HL-60/S4 treated with retinoic acid at 250 ng/mL for 4 days and 3 days (cell line): ENCODE results near the gene CBFA2T3.

Source experiments
- in situ Hi-C: fragments of 300-500 bp; cut with MboI; formaldehyde crosslinking; loops from 2 replicates; pipeline ENCODE4 v1.7.0; 2022; ENCODE audit warnings: low sequenced_read_pairs

CBFA2T3 gene

DNA sequence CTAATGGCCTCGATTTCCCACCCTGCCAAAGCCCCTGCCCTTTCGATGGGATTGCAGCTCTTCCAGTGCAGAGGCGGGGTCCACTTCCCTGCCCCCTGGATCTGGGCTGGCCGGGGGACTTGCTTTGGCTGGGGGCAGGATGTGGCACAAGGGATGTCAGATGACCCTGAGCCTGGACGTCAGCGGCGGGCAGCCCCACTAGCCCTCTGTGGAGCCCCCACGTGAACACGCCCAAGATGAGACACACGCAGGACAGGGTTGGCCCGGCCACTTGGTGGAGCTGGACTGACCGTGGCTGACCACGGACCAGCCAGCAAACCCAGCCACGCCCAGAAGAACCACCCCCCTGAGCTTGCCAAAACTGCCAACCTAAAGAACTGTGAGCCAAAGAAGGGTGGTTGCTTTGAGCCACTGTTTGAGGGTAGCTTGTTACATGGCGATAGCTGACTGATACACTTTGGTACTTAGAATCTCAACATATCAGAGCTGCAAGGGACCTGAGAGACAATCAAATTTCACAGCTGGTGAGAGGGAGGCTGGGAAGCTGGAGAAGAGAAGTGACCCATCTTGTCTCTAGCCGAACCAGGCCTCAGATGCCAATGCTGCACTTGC lies 63.9 kb downstream of the CBFA2T3 start:
- in situ Hi-C loops: no loop called here

DNA sequence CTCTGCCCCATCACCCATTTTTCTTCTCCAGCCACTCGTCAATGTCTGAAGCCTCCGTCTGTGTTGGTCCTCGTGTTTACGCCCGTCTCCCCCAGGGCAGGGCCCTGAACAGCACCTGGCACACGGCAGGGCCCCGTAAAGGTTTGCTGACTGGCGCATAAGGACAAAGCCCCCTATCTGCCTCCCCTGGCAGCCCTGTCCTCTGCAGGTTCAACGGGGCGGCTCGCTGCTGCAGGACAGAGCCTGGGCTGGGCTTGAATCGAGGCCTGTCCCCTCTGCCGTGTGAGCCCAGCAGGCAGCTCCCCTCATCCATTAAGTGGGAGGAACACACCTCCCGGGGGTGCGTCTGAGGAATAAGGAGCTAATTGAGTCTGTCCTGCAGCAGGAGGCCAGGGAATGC lies 64.5 kb downstream of the CBFA2T3 start:
- in situ Hi-C loops: no loop called here

DNA sequence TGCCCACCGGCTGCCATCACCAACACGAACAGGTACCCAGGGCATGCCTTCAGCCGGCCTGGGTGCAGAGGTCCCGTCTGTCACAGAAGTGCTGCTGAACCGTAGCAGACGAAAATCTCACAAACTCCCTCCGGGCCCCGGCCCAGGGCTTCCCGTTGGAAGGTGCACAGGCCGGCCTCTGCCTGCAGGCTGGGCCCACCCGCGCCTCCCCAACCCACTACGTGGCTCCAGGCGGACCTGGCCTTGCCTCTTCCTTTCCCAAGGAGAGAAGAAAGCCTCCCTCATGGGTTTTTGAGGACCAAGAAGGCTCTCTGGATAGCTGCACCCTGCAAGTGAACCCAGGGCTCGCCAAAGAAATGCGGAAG lies 65.1 kb downstream of the CBFA2T3 start:
- in situ Hi-C loops: no loop called here

DNA sequence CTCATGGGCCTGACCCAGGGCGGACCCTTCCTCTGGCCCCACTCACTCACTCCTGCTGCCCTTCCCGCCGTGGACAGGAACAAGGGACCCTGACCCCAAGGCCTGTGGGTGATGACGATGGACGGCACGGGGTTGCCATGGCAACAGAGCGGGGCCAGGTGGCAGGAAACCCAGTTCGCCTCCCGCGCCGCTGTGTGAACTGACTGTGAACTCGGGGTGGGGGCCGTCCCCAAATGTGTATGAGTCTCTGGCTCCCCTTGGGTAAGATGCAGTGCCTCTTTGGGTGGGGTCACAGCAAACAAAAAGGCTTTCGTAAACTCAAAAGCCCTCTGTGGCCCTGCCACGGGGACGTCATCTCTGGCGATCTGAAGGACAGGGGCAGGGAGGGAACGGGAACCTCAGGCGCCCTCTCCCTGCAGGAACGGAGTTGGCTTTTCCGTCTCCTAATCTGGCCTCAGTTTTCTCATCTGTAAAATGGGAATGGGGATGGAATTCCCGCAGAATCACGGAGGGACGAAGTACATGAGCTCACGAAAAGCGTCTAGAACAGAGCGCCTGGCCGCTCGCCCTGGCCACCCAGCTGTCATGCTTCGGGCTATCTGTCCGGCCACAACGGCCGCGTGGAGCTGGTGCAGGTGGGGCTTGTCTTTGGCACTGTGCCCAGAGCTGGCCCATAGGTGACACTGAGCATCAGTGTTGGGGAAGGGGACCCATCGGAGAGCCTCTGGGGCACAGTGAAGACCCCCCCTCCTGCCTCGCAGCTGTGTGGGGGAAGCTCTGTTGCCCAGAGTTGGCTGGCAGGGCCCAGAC lies 65.7 kb downstream of the CBFA2T3 start:
- in situ Hi-C loops: no loop called here

DNA sequence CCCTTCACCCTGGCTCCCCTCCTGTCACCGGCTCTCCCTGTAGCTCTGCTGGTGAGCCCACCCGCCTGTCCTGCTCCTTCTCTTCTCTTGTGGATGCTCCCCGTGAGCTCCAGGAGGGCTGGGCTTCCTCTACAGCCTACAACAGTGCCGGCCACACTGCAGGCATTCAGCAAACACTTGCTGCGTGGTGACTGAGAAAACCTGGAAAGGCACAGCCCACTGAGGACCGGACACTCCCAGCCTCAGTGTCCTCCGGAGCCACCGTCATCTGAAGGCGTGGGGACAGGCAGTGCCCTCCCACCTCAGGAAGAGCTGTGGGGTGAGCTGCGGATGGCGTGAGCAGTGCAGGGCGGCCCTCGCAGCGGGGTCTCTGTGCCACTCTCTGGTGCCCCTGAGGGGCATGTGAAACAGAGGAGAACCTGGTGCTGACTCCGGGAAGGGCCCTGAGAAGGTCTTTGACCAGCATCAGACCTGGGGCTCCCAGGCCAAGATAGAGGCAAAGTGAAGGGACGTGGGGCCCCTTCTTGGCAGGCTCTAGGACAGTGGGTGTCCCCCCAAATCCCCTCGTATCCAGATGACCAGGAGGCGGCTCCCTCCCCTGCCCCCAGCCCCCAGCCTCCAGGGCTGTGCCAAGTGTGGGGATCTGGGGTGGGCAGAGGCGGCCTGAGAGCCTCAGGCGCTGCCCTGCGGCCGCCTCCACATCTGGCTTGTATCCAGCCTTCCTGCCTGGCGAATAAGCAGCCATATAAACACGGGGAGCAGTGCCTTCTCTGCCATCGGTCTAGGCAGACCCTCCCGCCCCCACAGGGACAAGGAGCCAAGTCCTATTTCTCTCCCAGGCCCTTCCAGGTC lies 66.5 kb downstream of the CBFA2T3 start:
- in situ Hi-C loops: no loop called here

DNA sequence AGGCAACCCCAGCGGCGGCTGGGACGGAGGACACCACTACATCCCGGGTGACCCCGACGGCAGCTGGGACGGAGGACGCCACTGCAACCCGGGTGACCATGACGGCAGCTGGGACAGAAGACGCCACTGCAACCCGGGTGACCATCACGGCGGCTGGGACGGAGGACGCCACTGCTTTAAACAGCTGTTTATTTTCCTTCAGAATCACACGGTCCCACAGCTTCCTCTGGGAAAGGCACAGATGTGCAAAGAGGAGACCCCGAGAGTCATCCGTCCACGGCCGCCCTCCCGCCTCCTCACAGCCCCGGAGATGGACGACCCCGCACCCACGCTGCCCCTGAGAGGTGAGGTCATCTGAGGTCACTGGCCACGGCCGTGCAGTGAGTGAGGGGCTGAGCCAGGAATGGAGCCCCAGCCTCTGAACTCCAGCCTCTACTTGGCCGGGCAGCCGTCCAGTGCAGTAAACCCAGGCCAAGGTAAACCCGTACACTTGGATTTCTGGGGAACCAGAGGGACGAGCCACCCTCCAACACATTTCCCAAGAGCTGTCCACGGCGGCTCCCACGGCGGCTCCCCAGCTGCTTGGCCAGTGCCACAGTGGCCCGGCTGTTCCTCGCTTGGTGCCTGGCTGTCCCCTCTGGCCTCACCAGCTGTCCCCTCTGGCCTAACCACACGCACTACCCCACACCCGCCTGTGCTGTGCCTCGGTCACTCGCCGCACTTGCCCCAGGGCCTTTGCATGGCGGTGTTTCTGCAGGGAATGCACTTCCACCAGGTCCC lies 67.4 kb downstream of the CBFA2T3 start:
- in situ Hi-C loops: no loop called here

DNA sequence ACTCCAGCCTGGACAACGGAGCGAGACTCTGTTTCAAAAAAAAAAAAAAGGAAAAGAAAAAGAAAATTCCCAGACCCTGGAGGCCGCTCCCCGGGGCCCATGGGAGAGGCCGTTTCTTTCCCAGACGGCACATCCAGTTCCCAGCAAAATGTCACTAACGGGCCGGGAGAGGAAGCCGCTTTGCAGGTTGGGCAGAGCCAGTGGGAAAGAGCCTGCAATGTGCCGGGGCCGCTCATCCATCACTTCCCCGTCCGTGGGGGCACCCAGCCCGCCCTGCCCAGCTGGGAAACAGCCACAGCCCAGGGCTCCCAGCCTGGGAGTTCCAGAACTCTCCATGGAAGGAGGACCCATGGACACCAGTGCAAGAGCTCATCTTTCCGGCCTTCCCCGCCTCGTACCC lies 68.7 kb downstream of the CBFA2T3 start:
- in situ Hi-C loops: no loop called here

DNA sequence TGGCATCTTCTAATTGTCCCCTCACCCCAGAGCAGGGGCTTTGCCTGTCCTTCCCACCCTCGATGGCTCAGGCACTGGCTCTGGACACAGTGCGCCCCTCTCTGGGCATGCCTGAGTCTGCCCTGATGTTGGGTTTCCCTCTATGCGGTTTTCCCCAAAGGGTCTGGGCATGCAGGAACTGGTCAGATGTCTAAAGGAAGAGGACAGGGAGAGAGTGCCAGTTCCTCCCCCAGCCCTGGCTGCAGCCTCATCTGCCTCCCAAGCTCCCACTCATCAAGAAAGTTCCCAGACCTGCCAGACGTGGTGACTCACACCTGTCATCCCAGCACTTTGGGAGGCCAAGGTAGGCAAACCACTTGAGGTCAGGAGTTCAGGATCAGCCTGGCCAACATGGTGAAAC lies 69.2 kb downstream of the CBFA2T3 start:
- in situ Hi-C loops: no loop called here

DNA sequence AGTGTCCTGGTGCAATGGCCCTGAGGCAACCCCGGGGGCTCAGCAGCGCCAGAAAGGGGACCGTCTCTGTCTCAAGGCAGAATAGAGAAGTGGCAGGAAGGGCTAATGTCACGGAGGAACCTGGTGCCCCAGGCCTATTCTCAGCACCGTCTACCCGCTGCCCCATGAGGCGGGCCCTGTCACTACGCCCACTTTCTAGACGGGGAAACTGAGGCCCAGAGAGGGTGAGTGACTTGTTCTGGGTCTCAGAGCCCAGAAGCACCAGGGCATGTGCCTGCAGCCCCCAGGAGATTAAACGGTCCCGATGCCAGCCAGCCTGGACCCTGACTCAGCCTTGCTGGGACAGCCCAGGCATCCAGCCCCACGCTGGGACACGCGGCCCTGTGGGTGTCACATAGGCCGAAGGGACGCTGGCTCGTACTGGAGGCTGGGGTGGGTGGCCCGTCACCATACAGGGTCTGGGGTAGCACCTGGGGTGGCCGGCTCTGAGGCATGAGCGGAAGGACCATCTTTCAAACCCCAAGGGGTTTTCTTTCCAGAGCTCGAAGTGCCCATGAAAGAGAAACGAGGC lies 70.4 kb downstream of the CBFA2T3 start:
- in situ Hi-C loops: no loop called here

DNA sequence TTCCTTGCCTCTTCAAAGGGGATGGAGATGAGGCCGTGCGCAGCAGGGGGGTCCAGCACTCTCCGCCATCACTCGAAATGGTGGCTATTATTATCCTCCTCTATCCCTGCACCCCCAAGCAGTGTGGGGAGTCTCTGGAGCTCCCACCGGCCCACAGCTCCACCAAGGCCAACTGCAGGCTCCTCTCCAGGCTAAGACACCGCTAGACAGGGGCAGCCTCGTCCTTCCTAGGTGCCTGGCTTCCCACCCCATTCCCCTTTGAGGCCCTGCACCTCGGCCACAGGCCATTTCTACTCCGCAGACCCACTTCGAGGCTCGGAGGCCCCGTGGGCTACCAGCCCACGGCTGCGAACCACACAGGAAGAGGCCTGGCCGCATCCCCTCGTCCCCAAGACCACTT lies 71.0 kb downstream of the CBFA2T3 start:
- in situ Hi-C loops: no loop called here

DNA sequence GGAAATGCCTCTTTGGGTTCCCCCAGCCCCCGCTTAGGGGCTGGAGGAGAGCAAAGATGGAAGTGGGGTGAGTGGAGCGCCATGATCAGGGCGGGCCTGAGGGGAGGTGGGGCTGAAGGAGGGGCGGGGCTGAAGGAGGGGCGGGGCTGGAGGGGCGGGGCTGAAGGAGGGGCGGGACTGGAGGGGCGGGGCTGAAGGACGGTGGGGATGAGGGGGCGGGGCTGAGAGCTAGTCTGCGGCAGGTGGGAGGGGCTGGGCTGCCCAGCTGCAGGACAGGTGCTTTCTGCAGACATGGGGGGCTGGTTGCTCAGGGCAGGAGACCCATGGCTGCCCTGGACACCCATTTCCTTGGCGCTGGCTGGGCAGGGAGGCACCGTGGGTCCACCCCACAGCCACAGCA lies 71.4 kb downstream of the CBFA2T3 start:
- in situ Hi-C loops: no loop called here

DNA sequence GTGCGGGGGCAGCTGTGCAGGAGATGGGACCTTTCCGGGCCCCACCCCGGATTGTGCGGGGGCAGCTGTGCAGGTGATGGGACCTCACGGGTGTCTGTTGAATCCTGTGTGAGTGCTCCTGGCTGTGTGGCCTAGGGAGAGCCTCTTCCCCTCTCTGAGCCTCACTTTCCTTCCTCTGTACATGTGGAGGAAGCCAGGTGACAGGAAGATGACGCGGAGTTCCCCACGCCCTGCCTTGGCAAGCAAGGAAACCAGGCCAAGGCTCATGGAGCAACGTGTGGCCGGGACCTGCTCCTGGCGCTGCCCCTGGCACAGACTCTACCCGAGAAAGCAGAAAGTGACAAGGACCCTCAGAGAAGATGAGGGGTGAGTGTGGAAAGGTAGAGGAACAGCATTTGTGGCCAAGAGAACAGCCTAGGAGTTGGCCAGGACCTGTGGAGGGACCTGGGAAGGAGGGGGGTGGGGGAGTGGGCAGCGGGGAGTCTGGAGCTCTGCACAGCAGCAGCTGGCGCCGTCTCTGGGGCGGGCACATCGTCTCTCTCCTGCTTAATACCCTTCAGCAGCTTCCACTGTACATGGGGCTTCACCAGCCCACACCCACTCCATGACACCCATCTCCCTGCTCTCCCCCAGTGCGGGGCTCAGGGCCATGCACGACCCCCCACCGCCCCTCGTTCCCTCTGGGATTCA lies 72.2 kb downstream of the CBFA2T3 start:
- in situ Hi-C loops: no loop called here

DNA sequence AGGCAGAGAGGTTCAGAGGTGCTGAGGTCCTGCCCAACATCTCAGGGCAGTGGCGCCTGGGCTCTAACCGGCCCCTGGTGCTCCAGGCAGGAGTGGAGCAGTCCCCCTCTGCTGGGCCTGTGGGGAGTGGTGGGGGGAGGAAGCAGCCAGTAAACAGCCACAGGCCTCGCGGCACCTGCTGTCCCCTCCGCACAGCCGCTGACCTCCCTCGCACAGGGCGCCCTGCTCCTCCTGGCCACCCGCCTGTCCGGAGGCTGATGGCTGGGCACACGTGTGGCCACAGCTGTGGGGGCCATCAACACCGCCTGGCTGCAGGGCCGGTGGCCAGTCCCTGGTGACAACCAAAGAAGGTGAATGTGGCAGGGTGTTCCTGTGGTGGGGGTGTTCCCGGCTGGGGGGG lies 73.7 kb downstream of the CBFA2T3 start:
- in situ Hi-C loops: no loop called here

DNA sequence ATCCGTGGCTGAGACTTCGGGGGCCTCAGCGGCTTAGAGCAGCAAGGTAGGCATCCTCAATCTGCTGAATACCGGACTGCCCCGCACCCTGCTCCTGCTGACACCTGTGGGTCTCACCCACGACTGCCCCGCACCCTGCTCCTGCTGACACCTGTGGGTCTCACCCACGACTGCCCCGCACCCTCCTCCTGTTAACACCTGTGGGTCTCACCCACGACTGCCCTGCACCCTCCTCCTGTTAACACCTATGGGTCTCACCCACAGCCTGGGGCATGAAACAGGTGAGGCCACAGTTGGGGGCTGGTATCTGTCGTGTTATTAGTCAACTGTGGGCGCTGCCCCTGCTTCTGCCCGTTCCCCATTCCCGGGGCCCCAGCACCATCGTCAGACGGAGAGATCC lies 74.3 kb downstream of the CBFA2T3 start:
- in situ Hi-C loops: no loop called here

DNA sequence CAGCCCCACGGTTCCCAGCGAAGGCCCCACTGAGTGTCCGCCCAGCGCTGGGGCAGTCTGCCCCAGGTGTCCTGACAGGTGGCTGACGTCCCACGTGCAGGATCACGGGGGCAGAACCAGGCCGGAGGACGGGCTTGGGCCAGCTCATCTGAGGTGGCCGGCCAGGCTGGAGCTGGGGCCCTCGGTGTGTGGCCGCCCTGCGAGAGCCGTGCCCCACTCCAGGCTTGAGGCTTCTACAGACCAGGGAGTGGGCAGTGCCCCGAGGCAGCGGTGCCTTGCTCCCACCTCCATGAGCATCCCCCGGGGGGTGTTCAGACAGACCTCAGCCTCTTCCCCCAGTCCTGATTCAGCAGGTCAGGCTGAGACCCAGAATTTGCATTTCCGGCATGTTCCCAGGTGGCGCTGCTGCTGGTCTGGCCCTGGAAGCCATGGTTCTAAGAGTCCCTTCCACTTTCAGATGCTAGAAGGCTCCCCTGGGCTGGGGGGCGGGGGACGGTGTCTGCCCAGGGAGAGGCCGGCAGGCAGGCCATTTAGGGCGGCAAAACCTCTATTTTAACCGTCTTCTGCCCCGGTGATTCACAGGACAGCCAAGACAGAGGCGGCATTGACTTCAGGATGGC lies 75.2 kb downstream of the CBFA2T3 start:
- in situ Hi-C loops: no loop called here

DNA sequence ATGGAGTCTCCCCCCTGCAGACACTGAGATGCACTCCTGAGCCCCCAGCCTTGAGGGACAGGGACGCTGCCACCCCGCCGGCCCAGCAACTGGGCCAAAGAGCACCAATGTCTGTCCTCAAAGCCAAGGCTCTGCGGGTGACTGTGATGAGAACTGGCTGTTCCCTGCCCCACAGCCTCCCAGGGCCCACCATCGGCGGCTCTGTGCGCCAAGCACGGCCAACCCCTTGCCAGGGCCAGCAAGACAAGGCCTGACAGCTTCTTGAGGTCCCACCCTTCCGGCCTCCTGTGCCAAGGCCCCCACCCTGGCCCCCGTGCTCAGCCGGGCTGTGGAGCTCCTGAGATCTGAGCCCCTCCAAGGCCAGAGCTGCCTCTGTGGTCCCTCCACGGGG lies 76.3 kb downstream of the CBFA2T3 start:
- in situ Hi-C loops: no loop called here

DNA sequence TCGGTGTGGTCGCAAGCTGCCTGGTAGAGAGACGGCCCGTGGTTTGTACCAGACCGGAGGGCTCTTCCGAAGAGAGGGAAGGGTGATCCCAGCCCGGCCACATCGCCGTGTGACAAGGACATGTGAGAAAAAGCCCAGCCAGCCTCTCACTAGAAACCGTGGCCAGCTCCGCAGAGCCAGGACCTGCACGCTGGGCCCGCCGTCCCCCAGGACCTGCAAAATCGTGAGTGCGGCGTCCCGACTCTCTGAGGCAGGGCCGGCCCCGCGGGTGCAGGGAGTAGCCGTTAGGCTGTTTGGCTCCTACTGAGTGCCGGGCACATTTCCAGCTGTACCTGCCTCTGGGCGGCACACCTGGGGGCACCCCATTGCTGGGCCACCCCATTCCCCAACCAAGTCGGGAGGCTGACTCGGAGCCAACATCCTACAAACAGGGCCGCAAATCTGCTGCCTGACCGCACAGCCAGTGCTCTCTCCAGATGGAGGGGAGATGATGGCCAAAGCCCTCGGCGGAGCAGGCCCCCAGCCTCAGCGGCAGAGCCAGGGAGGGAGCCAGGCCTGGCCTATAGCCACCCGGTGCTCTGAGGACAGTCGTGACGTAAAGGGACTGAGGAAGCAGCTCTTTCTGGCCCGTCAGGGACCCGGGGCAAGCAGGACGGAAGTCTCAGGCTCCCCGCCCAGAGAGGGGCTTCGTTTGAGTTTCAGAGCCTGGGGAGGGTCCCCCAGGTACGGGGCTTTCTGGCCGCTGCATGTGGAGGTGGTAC lies 76.9 kb downstream of the CBFA2T3 start:
- in situ Hi-C loops: no loop called here

DNA sequence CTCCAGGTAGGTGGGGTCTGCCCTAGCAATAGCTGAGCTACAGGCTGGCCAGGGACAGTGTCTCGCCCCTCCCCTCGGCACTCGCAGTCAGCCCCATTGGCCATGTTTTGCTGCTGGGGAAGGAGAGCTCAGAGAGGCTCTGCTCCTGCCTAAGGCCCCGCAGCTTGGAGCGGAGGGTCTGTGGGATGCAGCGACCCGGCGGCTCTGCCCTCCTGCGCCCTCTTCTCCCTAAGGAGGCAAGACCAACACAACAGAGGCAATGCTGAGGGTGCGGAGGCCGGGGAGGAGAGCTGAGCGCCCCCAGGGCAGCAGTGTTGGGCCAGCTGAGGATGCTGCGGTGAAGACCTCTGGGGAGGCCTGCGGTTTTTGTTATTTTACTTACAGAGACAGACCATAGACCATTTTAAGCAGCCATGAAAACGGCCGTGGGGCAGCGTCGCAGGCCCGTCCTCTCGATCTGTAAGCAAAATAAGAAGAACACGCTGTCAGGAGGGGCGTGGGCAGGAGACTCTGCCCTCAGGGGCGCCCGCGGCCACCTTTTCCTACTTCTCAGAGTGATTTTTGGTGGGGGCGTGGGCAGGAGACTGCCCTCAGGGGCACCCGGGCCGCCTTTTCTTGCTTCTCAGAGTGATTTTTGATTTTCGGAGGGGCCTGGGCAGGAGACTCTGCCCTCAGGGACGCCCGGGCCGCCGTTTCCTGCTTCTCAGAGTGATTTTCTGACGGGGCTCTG lies 79.1 kb downstream of the CBFA2T3 start:
- in situ Hi-C loops: no loop called here
